MV-4-11 (cell line): ENCODE results near the gene MRPL51.
"Not testable (repeated sequence)": the region's sequence is repeated elsewhere in the genome, so short reads cannot be mapped to it uniquely, and the experiment has no call there.

ENCODE experiments used
- DNase-seq: peaks from one replicate; lab custom pipeline; 2025; lab: John Stamatoyannopoulos, UW

The MRPL51 gene

GRCh38 chr12:6532051-6532926 lies 39.2 kb upstream of the MRPL51 start:
- peak; percentile 92 for DNase-seq

- no peak for DNase-seq
Measured at GRCh38 chr12:6530576-6531260, 37.7 kb upstream of the MRPL51 start.

- DNase-seq = no peak
Measured at GRCh38 chr12:6529291-6529737, 36.3 kb upstream of the MRPL51 start.

GRCh38 chr12:6528539-6529235 lies 35.6 kb upstream of the MRPL51 start:
- DNase-seq = no peak

- DNase-seq = no peak
Measured at GRCh38 chr12:6527711-6528110, 34.6 kb upstream of the MRPL51 start.

GRCh38 chr12:6526766-6527525 lies 33.9 kb upstream of the MRPL51 start:
- DNase-seq = no peak

GRCh38 chr12:6526201-6526600 lies 33.1 kb upstream of the MRPL51 start:
- DNase-seq = no peak

- DNase-seq = no peak
Measured at GRCh38 chr12:6524648-6525047, 31.6 kb upstream of the MRPL51 start.

- DNase-seq = no peak
Measured at GRCh38 chr12:6523708-6524107, 30.6 kb upstream of the MRPL51 start.

GRCh38 chr12:6522193-6522592 lies 29.1 kb upstream of the MRPL51 start:
- DNase-seq = no peak

- DNase-seq = no peak
Measured at GRCh38 chr12:6520186-6520585, 27.1 kb upstream of the MRPL51 start.

- DNase-seq = no peak
Measured at GRCh38 chr12:6508087-6508486, 15.0 kb upstream of the MRPL51 start.

- DNase-seq = no peak
Measured at GRCh38 chr12:6507102-6507998, 14.3 kb upstream of the MRPL51 start.

GRCh38 chr12:6500466-6500865 lies 7.4 kb upstream of the MRPL51 start:
- DNase-seq = no peak

GRCh38 chr12:6497291-6497690 lies 4.2 kb upstream of the MRPL51 start:
- not testable (repeated sequence) for DNase-seq

- peak; percentile 21 for DNase-seq
Measured at GRCh38 chr12:6494968-6495367, 1.9 kb upstream of the MRPL51 start.

- DNase-seq = no peak
Measured at GRCh38 chr12:6494258-6494743, 1.2 kb upstream of the MRPL51 start.

GRCh38 chr12:6493497-6494257 lies 615 bp upstream of the MRPL51 start, which contains the start of gene NCAPD2:
NCAPD2 (plus strand) TSS chr12:6494102; CDS start chr12:6495099, 997 bp downstream.
- peak; percentile 96 for DNase-seq

GRCh38 chr12:6490673-6491072 lies 2.4 kb downstream of the MRPL51 start:
- not testable (repeated sequence) for DNase-seq

GRCh38 chr12:6489449-6489848 lies 3.6 kb downstream of the MRPL51 start:
- no peak for DNase-seq
